22Rv1 (cell line): ENCODE results near the gene TMEM269.
A peak's percentile ranks its signal among the peaks of the same experiment; 100 is the strongest.

Experiments used
- H3K27ac ChIP-seq: fragments of 450-650 bp; 2 replicates; pipeline ENCODE4 v1.5.1; 2017
- ZFX ChIP-seq: fragments of 450-650 bp; IDR thresholded peaks from 2 replicates; pipeline ENCODE4 v1.6.1; 2017; ENCODE audit warnings: antibody characterized with exemption, borderline replicate concordance
- TF ChIP-seq, protein P1 (sequence below): fragments of 450-650 bp; IDR thresholded peaks from 2 replicates; pipeline ENCODE4 v1.5.1; 2017; ENCODE audit warnings: mild to moderate bottlenecking

TMEM269 gene

DNA sequence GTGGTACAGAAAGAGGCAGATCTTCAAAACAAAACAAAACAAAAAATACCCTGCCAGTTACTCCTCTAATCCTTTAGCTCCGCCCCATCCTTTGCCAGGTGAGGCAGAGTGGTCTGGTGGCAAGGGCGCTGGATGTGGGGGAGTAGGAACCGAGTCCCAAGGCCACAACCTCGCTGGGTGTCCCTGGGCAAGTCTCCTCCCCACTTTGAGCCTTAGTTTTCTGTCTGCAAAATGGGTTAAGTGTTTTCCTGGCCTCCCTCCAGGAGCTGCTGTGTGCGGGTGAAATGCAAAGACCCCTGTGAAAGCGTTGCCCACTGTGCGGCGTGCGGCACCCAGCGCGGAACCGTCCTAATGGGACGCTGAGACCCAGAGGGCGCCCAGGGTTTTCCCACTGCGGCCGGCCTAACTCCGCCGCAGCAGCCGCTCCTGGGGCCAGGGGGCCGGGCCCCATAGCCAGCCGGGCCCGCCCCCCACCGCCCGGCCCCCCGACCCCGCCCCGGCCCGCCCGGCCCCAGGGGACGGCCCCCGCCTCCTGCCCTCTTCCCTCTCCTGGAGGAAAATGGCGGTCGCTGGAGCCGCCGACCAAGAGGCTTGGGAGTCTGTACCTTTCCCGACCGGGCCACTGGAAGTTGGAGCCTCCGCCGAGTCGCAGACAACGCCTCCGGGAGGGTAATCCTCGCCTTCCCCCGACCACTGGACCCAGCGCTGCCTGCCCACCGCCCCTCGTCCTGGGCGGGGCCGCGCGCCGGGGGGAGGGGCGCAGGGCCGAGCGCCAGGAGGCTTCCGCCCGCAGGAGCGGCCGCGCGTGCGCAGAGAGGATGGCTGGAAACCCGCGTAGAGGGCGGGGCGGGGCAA is 32.0 kb downstream of the TMEM269 start, which contains the start of the genes ERMAP and SVBP:
ERMAP (plus strand) TSS at position 538 of the 855 bp plus-strand sequence. CDS start 13,327 bp downstream, outside the sequence.
SVBP (minus strand) TSS at position 813 of the 855 bp plus-strand sequence. CDS start 853 bp downstream, outside the sequence.
- TF ChIP-seq ZFX: no peak
- TF ChIP-seq, protein P1, sequence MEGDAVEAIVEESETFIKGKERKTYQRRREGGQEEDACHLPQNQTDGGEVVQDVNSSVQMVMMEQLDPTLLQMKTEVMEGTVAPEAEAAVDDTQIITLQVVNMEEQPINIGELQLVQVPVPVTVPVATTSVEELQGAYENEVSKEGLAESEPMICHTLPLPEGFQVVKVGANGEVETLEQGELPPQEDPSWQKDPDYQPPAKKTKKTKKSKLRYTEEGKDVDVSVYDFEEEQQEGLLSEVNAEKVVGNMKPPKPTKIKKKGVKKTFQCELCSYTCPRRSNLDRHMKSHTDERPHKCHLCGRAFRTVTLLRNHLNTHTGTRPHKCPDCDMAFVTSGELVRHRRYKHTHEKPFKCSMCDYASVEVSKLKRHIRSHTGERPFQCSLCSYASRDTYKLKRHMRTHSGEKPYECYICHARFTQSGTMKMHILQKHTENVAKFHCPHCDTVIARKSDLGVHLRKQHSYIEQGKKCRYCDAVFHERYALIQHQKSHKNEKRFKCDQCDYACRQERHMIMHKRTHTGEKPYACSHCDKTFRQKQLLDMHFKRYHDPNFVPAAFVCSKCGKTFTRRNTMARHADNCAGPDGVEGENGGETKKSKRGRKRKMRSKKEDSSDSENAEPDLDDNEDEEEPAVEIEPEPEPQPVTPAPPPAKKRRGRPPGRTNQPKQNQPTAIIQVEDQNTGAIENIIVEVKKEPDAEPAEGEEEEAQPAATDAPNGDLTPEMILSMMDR: 0 out of 2 replicates have a peak, but pooled peaks have one; percentile 7
- peak within 1 kb of the TSS; percentile 96 for H3K27ac ChIP-seq

DNA sequence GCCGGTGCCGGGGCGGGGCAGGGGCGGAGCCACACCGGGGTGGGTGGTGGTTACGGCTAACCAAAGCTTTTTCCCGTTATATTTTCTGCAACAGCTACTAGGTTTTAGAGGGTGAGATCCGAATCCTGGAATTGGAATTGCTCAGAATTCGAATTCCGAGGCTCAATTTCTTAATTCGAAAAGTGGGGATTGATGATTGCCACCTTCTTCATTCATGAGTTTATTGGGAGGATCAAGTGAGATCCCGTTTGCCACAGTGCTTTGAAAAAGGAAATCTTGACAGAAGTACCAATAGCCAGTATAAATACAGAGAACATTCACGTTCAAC is 32.6 kb downstream of the TMEM269 start:
- TF ChIP-seq ZFX: no peak
- TF ChIP-seq, protein P1: no peak
- H3K27ac ChIP-seq: peak overlapping the region; percentile 96

DNA sequence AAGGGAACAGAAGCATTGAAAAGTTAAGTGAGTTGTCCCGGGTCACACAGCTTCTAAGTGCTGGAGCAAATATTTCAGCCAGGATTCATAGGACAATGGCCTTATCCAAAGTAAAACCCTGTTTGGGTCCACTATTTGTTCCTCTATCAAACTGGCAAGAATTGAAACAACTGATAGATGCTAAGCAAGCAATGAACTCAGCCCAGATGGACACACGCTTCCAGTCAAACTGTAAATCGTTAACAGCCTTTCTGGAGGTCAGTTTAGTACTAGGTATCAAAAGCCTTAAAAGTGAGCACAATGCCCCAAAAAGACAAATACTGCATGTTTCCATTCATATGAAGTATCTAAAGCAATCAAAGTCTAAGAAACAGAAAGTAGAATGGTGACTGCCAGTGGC is 33.2 kb downstream of the TMEM269 start:
- TF ChIP-seq, protein P1: no peak
- TF ChIP-seq ZFX: no peak
- H3K27ac ChIP-seq: no peak overlapping the region

DNA sequence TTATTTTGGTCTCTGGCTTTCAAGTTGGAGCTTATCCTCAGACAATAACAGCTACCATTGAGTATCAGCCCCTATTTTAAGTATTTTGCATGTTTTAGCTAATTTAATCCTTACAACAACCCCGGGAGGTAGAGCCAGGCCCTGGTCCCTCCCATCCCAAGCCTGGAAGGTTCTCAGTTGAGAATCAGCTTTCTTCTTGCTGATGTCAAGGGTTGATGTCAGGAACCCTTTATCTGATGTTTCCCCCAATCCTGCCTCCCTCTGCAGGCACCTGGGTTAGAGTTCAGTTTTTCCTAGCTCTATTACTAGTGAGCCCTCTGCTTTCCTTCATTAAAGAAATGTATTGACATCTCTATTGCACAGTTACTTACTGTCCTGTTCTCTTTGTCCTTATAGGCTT is 36.0 kb downstream of the TMEM269 start:
- no peak overlapping the region for H3K27ac ChIP-seq
- TF ChIP-seq, protein P1: no peak
- no peak for TF ChIP-seq ZFX

DNA sequence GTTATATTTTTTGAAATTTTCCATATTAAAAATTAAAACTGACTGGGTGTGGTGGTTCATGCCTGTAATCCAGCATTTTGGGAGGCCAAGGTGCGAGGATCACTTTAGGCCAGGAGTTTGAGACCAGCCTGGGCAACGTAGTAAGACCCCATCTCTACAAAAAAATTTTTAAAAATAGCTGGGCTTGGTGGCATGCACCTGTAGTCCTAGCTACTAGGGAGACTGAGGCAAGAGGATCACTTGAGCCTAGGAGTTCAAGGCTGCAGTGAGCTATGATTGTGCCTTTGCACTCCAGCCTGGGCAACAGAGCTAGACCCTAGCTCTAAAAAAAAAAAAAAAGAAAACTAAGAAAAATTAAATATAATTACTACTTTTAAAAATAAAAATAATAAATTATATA is 36.9 kb downstream of the TMEM269 start:
- TF ChIP-seq ZFX: no peak
- TF ChIP-seq, protein P1: no peak
- H3K27ac ChIP-seq: no peak overlapping the region

DNA sequence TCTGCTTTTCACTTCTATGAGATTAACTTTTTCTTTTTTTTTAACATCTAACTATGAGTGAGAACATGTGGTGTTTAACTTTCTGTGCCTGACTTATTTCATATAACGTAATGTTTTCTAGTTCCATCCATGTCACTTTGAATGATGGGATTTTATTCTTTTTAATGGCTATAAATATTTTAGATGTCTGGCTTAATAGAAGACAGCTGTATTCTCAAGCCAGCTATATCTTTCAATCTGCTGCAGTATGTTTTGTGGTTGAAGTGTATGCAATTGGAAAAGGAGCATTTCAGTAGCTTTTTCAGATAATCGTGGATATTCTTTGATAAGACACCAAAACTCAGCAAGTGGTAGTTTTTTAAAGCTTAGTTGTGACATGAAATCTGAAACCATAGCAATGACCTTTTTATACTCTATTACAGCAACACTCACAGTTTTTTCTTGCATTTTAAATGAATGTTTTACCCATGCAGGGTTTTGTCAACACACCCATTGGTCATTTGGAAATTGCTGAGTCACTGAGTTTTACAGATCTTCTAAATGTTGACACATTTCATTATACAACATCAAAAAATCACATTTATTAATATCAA is 38.1 kb downstream of the TMEM269 start:
- TF ChIP-seq ZFX: no peak
- TF ChIP-seq, protein P1: no peak
- H3K27ac ChIP-seq: no peak overlapping the region
